ENCODE measurements around the gene SOCS1. TPM values are rescaled to one million over a fixed set of nuclear protein-coding genes. Genes with fewer than 3 reads are reported as not detected.

Gene SOCS1
- total and polyA plus RNA-seq, 2 experiments from 2014 or later: 1.4 to 2.3 TPM

DNA sequence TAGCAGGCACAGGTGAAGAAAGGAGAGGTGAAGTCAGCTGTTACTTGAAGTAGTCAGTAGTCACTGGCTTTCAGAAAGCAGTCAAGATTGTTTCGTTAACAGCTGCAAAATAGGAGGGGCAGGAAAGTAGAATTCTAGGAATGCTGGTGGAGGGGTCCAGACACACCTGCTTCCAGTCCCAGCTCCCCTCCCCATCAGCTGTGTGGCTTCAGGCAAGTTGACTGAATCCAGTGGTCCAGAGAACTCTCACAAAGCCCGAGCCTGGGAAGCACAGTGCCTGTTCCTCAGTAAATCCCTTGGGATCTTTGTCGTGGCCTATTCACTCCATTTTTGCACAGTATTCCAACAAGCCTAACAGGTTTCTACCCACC is 4.6 kb upstream of the SOCS1 start:
- Histone ChIP-seq H3K79me2 (ENCODE audit: insufficient read depth) (no peaks in the 10 kb centered on the region), H3K36me3 (ENCODE audit: low read depth) (no peaks in the 10 kb centered on the region), H3K9ac (no peak overlapping the region), H3K27ac (no peak overlapping the region), H3K4me3 (no peak overlapping the region), H2AFZ (no peak overlapping the region), H3K9me3 (ENCODE audit: low read depth) (no peaks in the 10 kb centered on the region), H3K9me2 (ENCODE audit: insufficient read depth) (no peaks in the 10 kb centered on the region), H4K20me1 (ENCODE audit: insufficient read depth) (no peaks in the 10 kb centered on the region), H3K4me1 (ENCODE audit: insufficient read depth) (peaks cover 10% of the 10 kb centered on the region; the same call in 1 of the 2 replicates), H3K27me3 (replicated peaks; ENCODE audit: insufficient read depth) (no peaks in the 10 kb centered on the region), H3F3A (ENCODE audit: insufficient read depth) (no peaks in the 10 kb centered on the region), H3K4me2 (ENCODE audit: unreplicated experiment) (no peak overlapping the region)
- in situ Hi-C loops (cut with MboI): no loop called here
- TF ChIP-seq EZH2phosphoT487 (IDR thresholded peaks at IDR 0.05; ENCODE audit: insufficient read depth, low read depth) (no peak), EZH2 (IDR thresholded peaks at IDR 0.05; ENCODE audit: insufficient read depth, poor library complexity, severe bottlenecking) (no peak)
- no peak for DNase-seq
- WGBS, 2 experiments (ENCODE audit: low coverage in 1 of 2, low lambda C conversion rate in 2 of 2, missing lambda C conversion rate in 2 of 2): 71 to 74% methylated on average over 3 of the region's 3 CpGs

- TF ChIP-seq EZH2 (IDR thresholded peaks at IDR 0.05; ENCODE audit: insufficient read depth, poor library complexity, severe bottlenecking): no peak
- TF ChIP-seq EZH2phosphoT487 (IDR thresholded peaks at IDR 0.05; ENCODE audit: insufficient read depth, low read depth): no peak
- no peak overlapping the region for H3K9ac ChIP-seq
- H3K9me2 ChIP-seq (ENCODE audit: insufficient read depth): no peaks in the 10 kb centered on the region
- no peaks in the 10 kb centered on the region for H3K79me2 ChIP-seq (ENCODE audit: insufficient read depth)
- 85 to 88% methylated on average over 12 of the region's 12 CpGs for WGBS, 2 experiments (ENCODE audit: low coverage in 1 of 2, low lambda C conversion rate in 2 of 2, missing lambda C conversion rate in 2 of 2)
- no peak overlapping the region for H3K4me2 ChIP-seq (ENCODE audit: unreplicated experiment)
- no peak for DNase-seq
- peaks cover 10% of the 10 kb centered on the region; the same call in 1 of the 2 replicates for H3K4me1 ChIP-seq (ENCODE audit: insufficient read depth)
- H3F3A ChIP-seq (ENCODE audit: insufficient read depth): no peaks in the 10 kb centered on the region
- no peaks in the 10 kb centered on the region for H3K9me3 ChIP-seq (ENCODE audit: low read depth)
- H2AFZ ChIP-seq: no peak overlapping the region
- H4K20me1 ChIP-seq (ENCODE audit: insufficient read depth): no peaks in the 10 kb centered on the region
- H3K4me3 ChIP-seq: no peak overlapping the region
- H3K36me3 ChIP-seq (ENCODE audit: low read depth): no peaks in the 10 kb centered on the region
- H3K27ac ChIP-seq: no peak overlapping the region
- in situ Hi-C loops (cut with MboI): loop anchor here (10.0 kb wide), 1 partner anchor 295 kb away; no protein-coding TSS in a partner anchor
- H3K27me3 ChIP-seq (replicated peaks; ENCODE audit: insufficient read depth): no peaks in the 10 kb centered on the region
Observed at GRCh38 chr16:11259655-11260595, 3.9 kb upstream of the SOCS1 start.

GRCh38 chr16:11258553-11259492 is 2.8 kb upstream of the SOCS1 start:
- Histone ChIP-seq H3F3A (ENCODE audit: insufficient read depth) (peaks cover 4% of the 10 kb centered on the region), H3K9me2 (ENCODE audit: insufficient read depth) (no peaks in the 10 kb centered on the region), H3K4me3 (0 out of 2 replicates have a peak overlapping the region, but pooled peaks have one; percentile 33), H3K27ac (no peak overlapping the region), H3K36me3 (ENCODE audit: low read depth) (no peaks in the 10 kb centered on the region), H3K9me3 (ENCODE audit: low read depth) (no peaks in the 10 kb centered on the region), H4K20me1 (ENCODE audit: insufficient read depth) (no peaks in the 10 kb centered on the region), H3K9ac (no peak overlapping the region), H2AFZ (peak overlapping the region; percentile 49), H3K4me2 (ENCODE audit: unreplicated experiment) (peak overlapping the region; percentile 58), H3K4me1 (ENCODE audit: insufficient read depth) (peaks cover 10% of the 10 kb centered on the region; the same call in 1 of the 2 replicates), H3K79me2 (ENCODE audit: insufficient read depth) (no peaks in the 10 kb centered on the region), H3K27me3 (replicated peaks; ENCODE audit: insufficient read depth) (no peaks in the 10 kb centered on the region)
- 25 to 28% methylated on average over 15 of the region's 15 CpGs for WGBS, 2 experiments (ENCODE audit: low coverage in 1 of 2, low lambda C conversion rate in 2 of 2, missing lambda C conversion rate in 2 of 2)
- no peak for TF ChIP-seq EZH2 (IDR thresholded peaks at IDR 0.05; ENCODE audit: insufficient read depth, poor library complexity, severe bottlenecking)
- TF ChIP-seq EZH2phosphoT487 (IDR thresholded peaks at IDR 0.05; ENCODE audit: insufficient read depth, low read depth): no peak
- in situ Hi-C loops (cut with MboI): loop anchor here (10.0 kb wide), 1 partner anchor 294 kb away; no protein-coding TSS in a partner anchor
- DNase-seq: peak; percentile 48
